Neural progenitor cell (in vitro differentiated cells): ENCODE data around the gene KLHL25. TPM values are rescaled to one million over a fixed set of nuclear protein-coding genes. Genes with fewer than 3 reads are reported as not detected.

Experiments
- DNase-seq: peaks from one replicate; pipeline ENCODE4 v3.0.0-alpha.2; 2016; ENCODE audit warnings: low spot score
- H2AFZ ChIP-seq: fragments of 200-600 bp; sonication (generic); replicated peaks from 2 replicates; pipeline ENCODE4 v1.6.1; 2016; ENCODE audit warnings: antibody characterized with exemption
- H3F3A ChIP-seq: fragments of 200-600 bp; sonication (generic); 2 replicates; pipeline ENCODE4 v1.6.1; 2016; ENCODE audit warnings: antibody characterized with exemption, low read depth
- H3K27ac ChIP-seq: fragments of 200-600 bp; sonication (generic); 2 replicates; pipeline ENCODE4 v1.5.1; 2016; ENCODE audit warnings: mild to moderate bottlenecking
- H3K27me3 ChIP-seq: fragments of 200-600 bp; sonication (generic); 2 replicates; pipeline ENCODE4 v1.6.1; 2016; ENCODE audit warnings: mild to moderate bottlenecking, moderate library complexity
- H3K36me3 ChIP-seq: fragments of 200-600 bp; sonication (generic); 2 replicates; pipeline ENCODE4 v1.5.1; 2016
- H3K4me1 ChIP-seq: fragments of 200-600 bp; sonication (generic); 2 replicates; pipeline ENCODE4 v1.6.1; 2016; ENCODE audit warnings: mixed run types
- H3K4me2 ChIP-seq: fragments of 200-600 bp; sonication (generic); 2 replicates; pipeline ENCODE4 v1.6.1; 2016
- H3K4me3 ChIP-seq: fragments of 200-600 bp; sonication (generic); 2 replicates; pipeline ENCODE4 v1.5.1; 2016
- H3K79me2 ChIP-seq: fragments of 200-600 bp; sonication (generic); 2 replicates; pipeline ENCODE4 v1.6.1; 2016; ENCODE audit warnings: low read depth
- H3K9ac ChIP-seq: fragments of 200-600 bp; sonication (generic); 2 replicates; pipeline ENCODE4 v1.6.1; 2016
- H3K9me3 ChIP-seq: fragments of 200-600 bp; sonication (generic); 2 replicates; pipeline ENCODE4 v1.5.1; 2016; ENCODE audit warnings: low read depth
- H4K20me1 ChIP-seq: fragments of 200-600 bp; sonication (generic); 2 replicates; pipeline ENCODE4 v1.6.1; 2016; ENCODE audit warnings: low read depth
- H3K27ac Mint-ChIP-seq: 3 replicates; pipeline ENCODE4 v1.8.0; 2021; ENCODE audit warnings: mixed read lengths
- H3K27me3 Mint-ChIP-seq: 2 replicates; pipeline ENCODE4 v1.8.0; 2022; ENCODE audit warnings: low read depth, mild to moderate bottlenecking, inconsistent platforms, moderate library complexity, mixed read lengths; ENCODE audit not compliant: insufficient read depth
- H3K36me3 Mint-ChIP-seq: 3 replicates; pipeline ENCODE4 v1.8.0; 2021; ENCODE audit warnings: mixed read lengths
- H3K4me1 Mint-ChIP-seq: 3 replicates; pipeline ENCODE4 v1.8.0; 2021; ENCODE audit warnings: mixed read lengths
- H3K4me3 Mint-ChIP-seq: 3 replicates; pipeline ENCODE4 v1.8.0; 2021; ENCODE audit warnings: mild to moderate bottlenecking, moderate library complexity, mixed read lengths
- H3K9me3 Mint-ChIP-seq: 3 replicates; pipeline ENCODE4 v1.8.0; 2020; ENCODE audit warnings: mixed read lengths
- EZH2 ChIP-seq: fragments of 200-600 bp; sonication (generic); IDR thresholded peaks from 2 replicates; pipeline ENCODE4 v1.6.1; 2017; ENCODE audit warnings: antibody characterized with exemption, mild to moderate bottlenecking, moderate library complexity
- EZH2phosphoT487 ChIP-seq: fragments of 200-600 bp; sonication (generic); IDR thresholded peaks from 2 replicates; pipeline ENCODE4 v1.6.1; 2017; ENCODE audit warnings: antibody characterized with exemption
- total RNA-seq: library from RNA; depleted of rRNA; stranded (reverse); fragments of >200 nt; gene quantifications from 2 replicates; pipeline ENCODE4 v1.2.3, GENCODE V29; 2015; ENCODE audit warnings: low replicate concordance
- TF ChIP-seq, protein P1 (sequence below): fragments of 200-600 bp; sonication (generic); IDR thresholded peaks from 2 replicates; pipeline ENCODE4 v1.5.1; 2017; ENCODE audit warnings: antibody characterized with exemption, mild to moderate bottlenecking

KLHL25 gene
- total RNA-seq, 1 donor from 2014 or later: 12.1 TPM

DNA sequence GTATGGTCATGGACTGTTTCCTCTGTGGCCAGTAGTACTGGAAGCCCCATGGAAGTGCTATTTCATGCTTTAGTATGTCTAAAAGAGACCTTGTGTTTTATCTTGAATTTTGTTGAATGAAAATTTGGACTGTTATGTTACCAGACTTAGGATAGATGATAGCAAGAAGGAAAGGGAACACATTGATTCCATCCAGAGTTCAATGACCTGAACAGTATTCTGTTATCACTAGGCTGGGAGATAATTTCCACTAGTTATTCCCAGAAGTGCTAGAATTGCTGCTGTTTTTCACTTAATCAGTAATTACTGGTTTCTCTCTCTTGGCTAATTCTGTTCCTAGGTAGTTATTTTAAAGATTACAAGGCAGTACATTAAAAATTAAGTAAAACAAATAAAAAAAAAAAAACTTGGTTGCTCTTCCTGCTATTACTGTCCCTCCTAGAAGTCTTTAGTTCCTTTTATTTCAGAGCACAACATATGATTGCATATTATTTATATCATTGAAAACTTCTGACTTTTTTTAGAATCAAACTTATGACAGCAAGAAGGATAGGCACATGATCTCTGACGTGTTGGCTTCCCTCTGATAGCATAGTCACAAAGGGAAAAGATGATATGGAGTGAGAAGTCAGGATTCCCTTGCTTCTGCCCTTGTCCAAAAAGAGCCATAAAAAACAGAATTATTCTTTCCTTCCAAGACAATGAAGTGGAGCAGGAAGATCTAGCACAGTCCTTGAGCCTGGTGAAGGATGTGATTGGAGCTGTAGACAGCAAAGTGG is 72.2 kb downstream of the KLHL25 start:
- no peak for DNase-seq
- no peaks in the 10 kb centered on the region for H3K36me3 ChIP-seq
- no peaks in the 10 kb centered on the region for H3K9me3 Mint-ChIP-seq
- TF ChIP-seq, protein P1, sequence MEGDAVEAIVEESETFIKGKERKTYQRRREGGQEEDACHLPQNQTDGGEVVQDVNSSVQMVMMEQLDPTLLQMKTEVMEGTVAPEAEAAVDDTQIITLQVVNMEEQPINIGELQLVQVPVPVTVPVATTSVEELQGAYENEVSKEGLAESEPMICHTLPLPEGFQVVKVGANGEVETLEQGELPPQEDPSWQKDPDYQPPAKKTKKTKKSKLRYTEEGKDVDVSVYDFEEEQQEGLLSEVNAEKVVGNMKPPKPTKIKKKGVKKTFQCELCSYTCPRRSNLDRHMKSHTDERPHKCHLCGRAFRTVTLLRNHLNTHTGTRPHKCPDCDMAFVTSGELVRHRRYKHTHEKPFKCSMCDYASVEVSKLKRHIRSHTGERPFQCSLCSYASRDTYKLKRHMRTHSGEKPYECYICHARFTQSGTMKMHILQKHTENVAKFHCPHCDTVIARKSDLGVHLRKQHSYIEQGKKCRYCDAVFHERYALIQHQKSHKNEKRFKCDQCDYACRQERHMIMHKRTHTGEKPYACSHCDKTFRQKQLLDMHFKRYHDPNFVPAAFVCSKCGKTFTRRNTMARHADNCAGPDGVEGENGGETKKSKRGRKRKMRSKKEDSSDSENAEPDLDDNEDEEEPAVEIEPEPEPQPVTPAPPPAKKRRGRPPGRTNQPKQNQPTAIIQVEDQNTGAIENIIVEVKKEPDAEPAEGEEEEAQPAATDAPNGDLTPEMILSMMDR: no peak
- TF ChIP-seq EZH2: no peak
- TF ChIP-seq EZH2phosphoT487: no peak
- no peak overlapping the region for H3K4me2 ChIP-seq
- H3K27me3 ChIP-seq: no peaks in the 10 kb centered on the region
- H3K27ac Mint-ChIP-seq: no peak overlapping the region
- H3K79me2 ChIP-seq: no peaks in the 10 kb centered on the region
- no peaks in the 10 kb centered on the region for H4K20me1 ChIP-seq
- H3K4me1 Mint-ChIP-seq: no peaks in the 10 kb centered on the region
- no peak overlapping the region for H3K27ac ChIP-seq
- H3K9me3 ChIP-seq: no peaks in the 10 kb centered on the region
- H3F3A ChIP-seq: no peaks in the 10 kb centered on the region
- no peak overlapping the region for H3K4me3 ChIP-seq
- no peak overlapping the region for H3K9ac ChIP-seq
- H3K36me3 Mint-ChIP-seq: peaks cover 18% of the 10 kb centered on the region
- no peak overlapping the region for H2AFZ ChIP-seq
- H3K4me3 Mint-ChIP-seq: no peak overlapping the region
- no peaks in the 10 kb centered on the region for H3K4me1 ChIP-seq
- no peaks in the 10 kb centered on the region for H3K27me3 Mint-ChIP-seq

DNA sequence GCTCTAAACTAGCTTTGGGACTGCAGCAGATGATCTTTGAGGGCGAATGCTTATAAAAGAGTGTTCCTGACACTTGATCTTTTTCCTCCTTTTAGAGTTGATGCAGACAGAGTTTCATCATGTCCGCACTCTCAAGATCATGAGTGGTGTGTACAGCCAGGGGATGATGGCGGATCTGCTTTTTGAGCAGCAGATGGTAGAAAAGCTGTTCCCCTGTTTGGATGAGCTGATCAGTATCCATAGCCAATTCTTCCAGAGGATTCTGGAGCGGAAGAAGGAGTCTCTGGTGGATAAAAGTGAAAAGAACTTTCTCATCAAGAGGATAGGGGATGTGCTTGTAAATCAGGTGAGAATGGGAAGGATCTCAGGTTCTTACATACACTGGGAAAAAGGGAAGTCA is 75.7 kb downstream of the KLHL25 start:
- H3K4me2 ChIP-seq: no peak overlapping the region
- Mint-ChIP-seq H3K27ac (no peak overlapping the region), H3K36me3 (peaks cover 38% of the 10 kb centered on the region), H3K27me3 (no peaks in the 10 kb centered on the region), H3K4me1 (peaks cover 6% of the 10 kb centered on the region), H3K4me3 (no peak overlapping the region), H3K9me3 (no peaks in the 10 kb centered on the region)
- no peaks in the 10 kb centered on the region for H4K20me1 ChIP-seq
- H3K27me3 ChIP-seq: no peaks in the 10 kb centered on the region
- no peak overlapping the region for H3K27ac ChIP-seq
- H3K36me3 ChIP-seq: peaks cover 8% of the 10 kb centered on the region
- peaks cover 6% of the 10 kb centered on the region for H3F3A ChIP-seq
- H2AFZ ChIP-seq: no peak overlapping the region
- TF ChIP-seq EZH2phosphoT487 (no peak), EZH2 (no peak)
- TF ChIP-seq, protein P1: no peak
- no peaks in the 10 kb centered on the region for H3K79me2 ChIP-seq
- H3K4me1 ChIP-seq: peaks cover 10% of the 10 kb centered on the region
- H3K9ac ChIP-seq: no peak overlapping the region
- no peak for DNase-seq
- no peaks in the 10 kb centered on the region for H3K9me3 ChIP-seq
- H3K4me3 ChIP-seq: no peak overlapping the region

DNA sequence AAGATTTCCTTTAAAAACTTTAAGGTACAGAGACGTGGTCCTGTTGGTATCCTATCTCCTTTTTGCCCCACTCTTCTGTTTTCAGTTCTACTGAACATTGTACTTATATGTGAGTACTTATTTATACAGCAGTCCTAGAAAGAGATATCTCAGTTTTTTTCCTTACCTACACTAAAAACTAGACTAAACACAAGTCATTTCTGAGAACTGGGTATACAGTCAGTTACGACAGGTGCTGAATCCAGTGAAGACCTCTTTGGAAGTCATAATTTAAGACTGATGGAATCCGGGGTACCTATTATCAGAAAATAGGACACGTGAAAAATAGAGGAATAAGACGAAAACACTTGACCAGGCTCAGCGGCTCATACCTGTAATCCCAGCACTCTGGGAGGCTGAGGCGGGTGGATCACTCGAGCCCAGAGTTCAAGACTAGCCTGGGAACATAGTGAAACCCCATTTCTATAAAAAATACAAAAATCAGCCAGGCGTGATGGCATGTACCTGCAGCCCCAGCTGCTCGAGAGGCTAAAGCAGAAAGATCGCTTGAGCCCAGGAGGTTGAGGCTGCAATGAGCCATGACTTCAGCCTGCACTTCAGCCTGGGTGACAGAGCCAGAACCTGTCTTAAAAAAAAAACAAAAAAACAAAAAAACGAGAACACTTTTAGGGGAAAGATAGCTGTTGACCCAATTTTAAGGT is 76.3 kb downstream of the KLHL25 start:
- no peak overlapping the region for H2AFZ ChIP-seq
- Mint-ChIP-seq H3K36me3 (peaks cover 41% of the 10 kb centered on the region), H3K9me3 (no peaks in the 10 kb centered on the region), H3K27me3 (no peaks in the 10 kb centered on the region), H3K4me1 (peaks cover 6% of the 10 kb centered on the region), H3K27ac (no peak overlapping the region), H3K4me3 (no peak overlapping the region)
- no peak overlapping the region for H3K27ac ChIP-seq
- H3K4me3 ChIP-seq: no peak overlapping the region
- no peak overlapping the region for H3K4me2 ChIP-seq
- H3K9me3 ChIP-seq: no peaks in the 10 kb centered on the region
- no peak overlapping the region for H3K9ac ChIP-seq
- H3F3A ChIP-seq: peaks cover 6% of the 10 kb centered on the region
- peaks cover 10% of the 10 kb centered on the region for H3K4me1 ChIP-seq
- H3K27me3 ChIP-seq: no peaks in the 10 kb centered on the region
- no peaks in the 10 kb centered on the region for H4K20me1 ChIP-seq
- H3K36me3 ChIP-seq: peaks cover 8% of the 10 kb centered on the region
- H3K79me2 ChIP-seq: no peaks in the 10 kb centered on the region
- TF ChIP-seq EZH2phosphoT487 (no peak), EZH2 (no peak)
- TF ChIP-seq, protein P1: no peak
- DNase-seq: no peak
